ENCODE measurements around the gene TSPAN3.

TSPAN3 gene

GRCh38 chr15:77035584-77035983, 35.3 kb downstream of the TSPAN3 start:
- FAIRE-seq: no peak

GRCh38 chr15:77034695-77035489, 36.0 kb downstream of the TSPAN3 start:
- DNase-seq (ENCODE audit: insufficient read length, low spot score) (no peak), FAIRE-seq (no peak)

More at GRCh38 chr15:77035584-77035983, 35.3 kb downstream of the TSPAN3 start:
- no peak for DNase-seq (ENCODE audit: insufficient read length, low spot score)

- no peak for DNase-seq (ENCODE audit: insufficient read length, low spot score)
- no peak for FAIRE-seq
Measured at GRCh38 chr15:77033729-77034671, 36.9 kb downstream of the TSPAN3 start.

- no peak for DNase-seq (ENCODE audit: insufficient read length, low spot score)
- no peak for FAIRE-seq
Measured at GRCh38 chr15:77033417-77033728, 37.5 kb downstream of the TSPAN3 start.

- no peak for FAIRE-seq
- DNase-seq (ENCODE audit: insufficient read length, low spot score): no peak
Measured at GRCh38 chr15:77032647-77033416, 38.1 kb downstream of the TSPAN3 start.

- no peak for FAIRE-seq
Measured at GRCh38 chr15:77032052-77032646, 38.8 kb downstream of the TSPAN3 start.

GRCh38 chr15:77031376-77032050, 39.4 kb downstream of the TSPAN3 start:
- DNase-seq (ENCODE audit: insufficient read length, low spot score): no peak
- no peak for FAIRE-seq

More at GRCh38 chr15:77032052-77032646, 38.8 kb downstream of the TSPAN3 start:
- no peak for DNase-seq (ENCODE audit: insufficient read length, low spot score)

GRCh38 chr15:77030928-77031375, 40.0 kb downstream of the TSPAN3 start:
- no peak for FAIRE-seq

GRCh38 chr15:77030048-77030927, 40.6 kb downstream of the TSPAN3 start:
- FAIRE-seq (no peak), DNase-seq (ENCODE audit: insufficient read length, low spot score) (no peak)

More at GRCh38 chr15:77030928-77031375, 40.0 kb downstream of the TSPAN3 start:
- DNase-seq (ENCODE audit: insufficient read length, low spot score): no peak

- DNase-seq (ENCODE audit: insufficient read length, low spot score): no peak
- FAIRE-seq: no peak
Measured at GRCh38 chr15:77029166-77030047, 41.5 kb downstream of the TSPAN3 start.

GRCh38 chr15:77028451-77029165, 42.3 kb downstream of the TSPAN3 start:
- DNase-seq (ENCODE audit: insufficient read length, low spot score) (no peak), FAIRE-seq (no peak)

- FAIRE-seq: no peak
Measured at GRCh38 chr15:77027697-77028450, 43.0 kb downstream of the TSPAN3 start.

GRCh38 chr15:77027111-77027696, 43.7 kb downstream of the TSPAN3 start:
- no peak for FAIRE-seq
- DNase-seq (ENCODE audit: insufficient read length, low spot score): no peak

More at GRCh38 chr15:77027697-77028450, 43.0 kb downstream of the TSPAN3 start:
- DNase-seq (ENCODE audit: insufficient read length, low spot score): no peak

GRCh38 chr15:77026501-77027110, 44.3 kb downstream of the TSPAN3 start:
- no peak for DNase-seq (ENCODE audit: insufficient read length, low spot score)
- FAIRE-seq: no peak

GRCh38 chr15:77025941-77026411, 44.9 kb downstream of the TSPAN3 start:
- no peak for DNase-seq (ENCODE audit: insufficient read length, low spot score)
- no peak for FAIRE-seq
